Left renal cortex interstitium (tissue), 4 donors: ENCODE data around the gene KCTD6. TPM values are rescaled to one million over a fixed set of nuclear protein-coding genes. Genes with fewer than 3 reads are reported as not detected.
A peak's percentile ranks its signal among the peaks of the same experiment; 100 is the strongest.

Source experiments
- DNase-seq, 4 donors: peaks; one replicate each; pipeline ENCODE4 v3.0.0-alpha.2; 2013; ENCODE audit warnings: low read depth in 4 of 4, low spot score in 2 of 4, missing footprints in 1 of 4
- polyA plus RNA-seq, 4 donors: library from polyadenylated mRNA; unstranded; fragments of 120-200 nt; gene quantifications; one replicate each; pipeline ENCODE4 v1.2.1, GENCODE V29; 2013; ENCODE audit not compliant: insufficient read length in 4 of 4

The KCTD6 gene
- polyA plus RNA-seq: 10 to 100 TPM; 29.1 to 37.1 (median 32.1) TPM

DNA sequence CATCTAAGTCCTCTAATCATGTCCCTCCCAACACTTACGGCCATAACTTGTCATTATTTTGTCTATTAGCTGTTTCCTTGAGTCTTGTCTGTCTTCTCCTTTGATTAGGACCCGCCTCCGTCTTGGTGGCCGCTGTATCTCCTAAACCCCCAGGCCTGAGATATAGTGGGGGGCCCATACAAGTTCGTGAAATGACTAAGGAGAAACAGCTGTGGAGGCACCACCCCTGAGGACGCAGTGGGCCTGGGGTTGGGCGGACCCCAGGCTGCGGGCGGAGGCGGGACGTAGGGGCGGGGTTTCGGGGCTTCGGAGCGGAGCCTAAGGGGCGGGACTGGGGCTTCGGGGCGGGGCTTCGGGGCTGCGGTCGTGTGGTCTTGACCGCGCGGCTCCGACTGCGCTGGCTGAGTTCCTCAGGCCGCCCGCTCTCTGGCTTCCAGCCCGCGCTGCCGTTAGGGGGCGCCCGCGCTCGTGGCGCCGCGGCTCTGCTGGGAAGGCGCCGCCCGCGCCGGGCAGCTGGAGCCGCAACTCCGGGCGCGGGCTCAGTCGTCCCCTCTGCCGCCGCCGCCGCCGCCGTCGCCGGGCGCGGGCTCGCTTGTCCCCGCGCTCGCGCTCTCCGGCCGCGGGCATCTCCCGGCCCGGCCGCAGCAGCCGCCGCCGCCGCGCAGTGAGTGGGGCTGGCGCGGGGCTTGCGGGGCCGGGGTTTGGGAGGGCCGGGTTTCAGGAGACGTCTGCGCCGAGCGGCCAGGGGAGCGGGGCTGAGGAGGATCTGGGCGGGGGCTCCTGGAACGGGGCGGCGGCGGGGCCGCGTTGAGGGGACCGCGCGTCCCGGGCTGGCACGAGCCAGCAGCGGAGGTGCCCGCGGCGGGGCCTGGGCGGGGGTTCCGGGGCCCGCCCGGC lies at the start of gene KCTD6:
Gene KCTD6, plus strand, starts transcription at position 591 of the 897 bp plus-strand sequence. CDS start 6,660 bp downstream, outside the sequence.
- peak; percentile 56 to 93 (median 92) for DNase-seq

DNA sequence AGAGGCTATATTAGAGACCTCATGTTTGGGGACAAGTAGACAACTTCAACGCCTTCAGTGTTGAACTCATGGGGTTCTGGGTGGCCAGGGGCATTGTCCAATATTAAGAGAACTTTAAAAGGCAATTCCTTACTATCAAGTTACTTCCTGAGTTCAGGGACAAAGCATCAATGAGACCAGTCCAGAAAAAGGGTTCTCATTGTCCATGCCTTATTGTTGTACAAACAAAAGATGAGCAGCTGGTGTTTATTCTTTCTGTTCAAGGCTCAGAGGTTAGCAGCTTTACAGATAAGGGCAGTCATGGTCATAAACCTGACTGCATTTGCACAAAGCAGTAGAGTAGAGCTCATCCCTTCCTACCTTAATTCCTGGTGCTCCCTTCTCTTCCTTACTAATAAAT lies 39.7 kb upstream of the KCTD6 start:
- DNase-seq: no peak

DNA sequence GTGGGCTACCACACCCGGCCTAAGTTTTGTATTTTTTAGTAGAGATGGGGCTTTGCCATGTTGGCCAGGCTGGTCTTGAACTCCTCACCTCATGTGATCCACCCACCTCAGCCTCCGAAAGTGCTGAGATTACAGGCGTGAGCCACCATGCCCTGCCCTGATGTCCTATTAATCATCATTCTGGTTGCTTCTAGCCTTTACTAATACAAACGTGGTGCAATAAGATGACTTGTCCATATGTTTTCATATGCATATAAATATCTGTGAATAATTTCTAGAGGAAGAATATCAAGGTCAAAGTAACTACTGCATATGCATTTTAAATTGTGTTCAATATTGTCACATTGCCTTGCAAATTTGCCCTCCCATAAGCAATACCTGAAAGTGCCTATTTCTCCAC lies 32.7 kb upstream of the KCTD6 start:
- no peak for DNase-seq

DNA sequence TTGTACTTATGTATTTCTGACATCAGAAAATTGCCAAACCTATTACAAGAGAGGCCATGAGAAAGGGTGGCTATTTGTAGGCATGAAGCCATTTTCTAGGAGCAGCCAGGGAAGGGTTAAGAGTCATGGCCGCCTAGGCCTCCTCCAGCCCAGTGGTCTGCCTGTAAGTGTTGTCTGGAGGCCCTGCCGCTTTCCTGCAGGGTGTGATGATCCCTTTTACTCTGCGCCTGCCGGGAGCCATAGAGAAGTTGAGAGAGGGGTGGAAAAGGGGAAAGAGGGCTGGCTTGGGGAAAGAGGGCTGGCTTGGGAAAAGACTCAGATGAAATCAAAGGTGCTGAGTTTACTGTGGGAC lies 29.1 kb upstream of the KCTD6 start:
- no peak for DNase-seq

DNA sequence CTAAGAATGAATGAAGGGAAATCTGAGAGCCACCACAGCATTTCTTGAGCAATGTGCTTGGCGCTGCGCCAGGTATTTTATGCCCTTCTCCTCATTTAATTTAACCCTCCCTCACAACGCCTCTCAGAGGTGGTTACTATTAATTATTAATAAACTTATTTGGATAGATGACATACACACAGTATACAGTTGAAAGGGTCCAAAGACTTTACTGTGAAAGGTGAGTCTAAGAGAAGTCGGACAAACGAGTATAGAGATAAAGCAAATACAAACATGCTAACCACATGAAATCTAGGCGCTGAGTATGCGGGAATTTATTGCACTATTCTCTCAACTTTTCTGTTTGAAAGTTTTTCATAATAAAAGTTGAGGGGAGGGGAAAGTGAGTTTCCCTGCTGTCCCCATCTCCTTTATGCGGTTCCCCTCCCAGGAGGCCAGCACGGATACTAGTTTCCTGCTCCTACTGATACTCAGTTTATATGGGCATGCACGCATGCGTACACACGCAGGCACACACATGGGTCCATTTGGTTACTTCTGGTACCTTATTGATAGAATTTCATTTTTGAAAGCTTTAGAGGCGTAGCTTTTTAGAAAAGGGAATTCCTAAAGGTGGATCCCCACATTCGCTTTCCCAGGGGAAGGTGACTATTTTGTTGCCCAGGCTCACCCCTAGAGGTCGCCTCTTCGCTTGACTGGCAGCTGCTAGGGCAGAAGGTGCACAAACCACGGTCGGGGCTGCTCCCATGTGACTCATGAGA lies 28.5 kb upstream of the KCTD6 start:
- peak in 1 of 4 donors; percentile 36 for DNase-seq

DNA sequence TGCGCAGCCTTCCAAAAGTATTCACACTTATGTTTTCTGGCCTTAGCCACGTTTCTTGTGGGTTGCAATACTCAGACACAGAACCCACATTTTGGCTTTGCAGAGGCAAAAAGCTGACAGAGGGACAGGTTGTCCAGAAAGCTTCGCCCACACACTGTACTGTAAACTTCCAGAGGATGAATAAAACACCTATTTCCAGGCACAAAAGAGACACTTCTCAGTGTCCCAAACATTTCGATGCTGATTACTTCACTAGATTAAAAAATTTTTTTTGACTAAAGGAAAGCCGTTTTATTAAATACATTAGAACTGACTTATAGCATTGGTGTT lies 28.0 kb upstream of the KCTD6 start:
- no peak for DNase-seq

DNA sequence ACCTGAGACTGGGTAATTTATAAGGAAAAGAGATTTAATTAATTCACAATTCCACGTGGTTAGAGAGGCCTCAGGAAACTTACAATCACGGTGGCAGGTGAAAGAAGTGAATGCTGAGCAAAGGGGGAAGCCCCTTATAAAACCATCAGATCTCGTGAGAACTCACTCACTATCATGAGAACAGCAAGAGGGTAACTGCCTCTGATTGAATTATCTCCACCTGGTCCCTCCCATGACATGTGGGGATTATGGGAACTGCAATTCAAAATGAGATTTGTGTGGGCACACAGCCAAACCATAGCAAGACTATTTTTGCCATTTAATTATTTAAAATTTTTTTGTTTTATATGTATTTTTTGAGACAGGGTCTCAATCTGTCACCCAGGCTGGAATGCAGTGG lies 27.0 kb upstream of the KCTD6 start:
- no peak for DNase-seq

DNA sequence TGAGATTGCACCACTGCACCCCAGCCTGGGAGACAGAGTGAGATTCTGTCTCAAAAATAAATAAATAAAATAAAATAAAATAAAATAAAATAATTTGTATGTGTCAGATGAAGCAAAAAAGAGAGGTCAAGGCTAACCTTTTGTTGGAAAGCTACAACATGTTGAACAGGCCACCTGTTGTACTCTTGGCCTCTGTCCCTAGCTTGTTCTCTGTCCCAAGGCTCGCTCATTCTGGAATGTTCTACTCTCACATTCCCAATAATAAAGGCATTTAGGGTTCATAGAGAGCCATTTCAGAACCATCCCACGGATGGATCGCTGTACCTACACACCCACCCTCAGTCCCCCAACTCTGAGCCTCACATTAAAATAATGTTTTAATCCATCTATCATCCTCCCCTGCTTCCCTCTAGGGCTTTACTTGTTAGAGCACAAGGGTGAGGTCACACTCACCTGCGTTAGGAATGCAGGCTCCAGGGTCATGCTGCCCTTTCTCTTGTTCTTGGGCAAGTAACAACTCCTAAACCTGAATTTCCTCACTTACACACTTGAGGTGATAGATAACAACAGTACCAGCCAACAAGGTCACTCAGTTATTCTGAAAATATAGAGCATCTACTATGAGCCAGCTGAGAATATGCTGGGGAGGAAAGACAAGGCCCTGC lies 24.9 kb upstream of the KCTD6 start:
- no peak for DNase-seq

DNA sequence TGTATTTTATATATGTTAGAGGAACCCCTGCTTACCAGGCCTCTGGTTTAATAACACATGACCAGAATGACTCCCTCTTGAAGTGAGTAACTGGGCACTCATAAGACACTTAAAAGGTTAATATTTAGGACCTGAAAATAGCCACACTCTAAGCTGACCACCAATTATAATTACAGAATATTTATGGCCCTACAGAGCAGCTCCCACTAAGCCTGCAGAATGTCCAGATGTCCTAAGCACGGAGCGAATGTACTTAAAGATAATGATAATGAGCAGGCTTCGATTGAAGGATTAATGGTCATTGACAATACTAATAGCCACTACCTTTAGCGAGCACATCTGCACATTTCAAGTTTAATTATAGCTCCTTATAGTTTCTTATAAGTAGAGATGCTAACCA lies 22.8 kb upstream of the KCTD6 start:
- DNase-seq: no peak

DNA sequence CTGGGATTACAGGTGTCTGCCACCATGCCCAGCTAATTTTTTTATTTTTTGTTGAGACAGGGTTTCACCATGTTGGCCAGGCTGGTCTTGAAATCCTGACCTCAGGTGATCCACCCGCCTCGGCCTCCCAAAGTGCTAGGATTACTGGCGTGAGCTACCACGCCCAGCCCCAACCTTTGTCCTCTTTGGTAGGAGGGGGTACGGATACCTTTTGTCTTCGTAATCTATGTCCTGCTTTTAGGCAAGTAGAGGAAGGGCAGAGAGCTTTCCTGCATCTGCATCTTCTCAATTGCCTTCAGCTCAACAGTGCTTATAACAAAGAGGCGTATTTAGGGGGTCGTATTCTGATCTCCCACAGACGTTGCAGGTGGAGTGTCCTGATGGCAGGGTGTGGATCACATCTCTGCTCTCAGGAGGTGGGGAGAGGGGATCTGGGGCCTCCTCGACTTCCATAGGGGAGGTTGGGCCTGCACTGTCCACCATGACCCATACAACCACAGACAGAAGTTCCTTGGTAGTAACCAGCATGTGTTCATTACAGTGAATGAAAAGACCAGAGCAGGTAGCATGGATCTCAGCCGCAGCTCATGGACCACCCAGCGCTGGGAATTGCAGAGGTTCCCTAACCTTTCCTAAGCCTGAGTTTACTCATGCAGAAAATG lies 21.4 kb upstream of the KCTD6 start:
- DNase-seq: no peak

DNA sequence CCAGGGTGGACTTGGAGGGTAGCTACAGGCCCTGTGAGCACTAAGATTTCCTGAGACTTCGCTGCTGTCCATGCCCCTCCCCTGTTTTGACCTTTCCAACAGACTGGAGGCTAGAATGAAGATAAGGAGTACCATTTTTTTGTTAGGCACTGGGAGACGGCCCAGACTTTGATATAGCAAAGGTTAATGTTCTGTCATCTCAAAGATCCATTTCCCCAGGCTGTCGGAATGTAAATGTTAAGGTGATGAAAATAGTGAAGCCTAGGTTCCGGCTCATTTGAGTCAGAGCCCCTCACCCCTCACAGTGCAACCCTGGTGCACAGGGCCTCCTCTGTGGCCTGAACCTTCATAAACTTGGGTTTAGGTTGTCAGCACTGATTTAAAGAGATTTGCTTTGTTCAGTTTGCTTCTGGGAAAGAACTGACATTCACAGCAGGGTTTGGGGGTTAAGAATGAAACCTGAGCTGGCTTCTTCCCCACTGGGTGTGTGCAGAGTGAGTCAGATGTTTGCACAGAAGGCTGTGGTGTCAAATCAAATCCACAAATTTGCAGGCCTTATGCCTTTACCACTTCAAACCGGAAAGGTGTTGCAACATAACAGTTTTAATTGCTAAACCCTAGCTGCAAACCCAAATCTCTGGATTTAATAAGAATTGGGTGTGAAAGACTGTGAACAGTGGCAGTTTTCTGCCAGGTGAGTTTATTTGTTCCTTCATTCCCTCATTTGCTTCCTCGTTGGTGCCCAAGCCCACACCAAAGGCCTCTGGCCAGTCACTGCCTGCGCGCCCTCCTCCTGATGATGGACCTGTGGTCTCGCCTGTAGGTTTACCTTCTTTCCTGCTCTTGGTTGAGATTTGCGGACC lies 20.6 kb upstream of the KCTD6 start:
- no peak for DNase-seq

DNA sequence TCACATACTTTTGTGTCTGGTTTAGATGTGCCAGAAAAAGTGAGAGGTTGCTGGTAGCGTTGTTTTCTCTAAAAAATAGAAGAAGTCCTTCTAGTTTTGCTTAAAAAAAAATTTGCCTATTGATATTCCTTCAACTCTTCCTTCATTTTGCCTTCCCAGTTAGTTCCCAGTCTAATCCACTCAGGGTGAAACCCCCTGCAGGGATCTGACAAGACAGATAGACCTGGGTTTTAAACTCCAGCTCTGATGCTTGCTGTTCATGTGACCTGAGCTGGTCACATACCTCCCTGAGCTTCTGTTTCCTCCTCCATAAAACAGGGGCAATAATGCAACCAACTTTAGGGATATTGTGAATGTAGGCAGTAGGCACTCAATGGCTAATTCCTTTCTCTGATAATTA lies 18.6 kb upstream of the KCTD6 start:
- DNase-seq: no peak

DNA sequence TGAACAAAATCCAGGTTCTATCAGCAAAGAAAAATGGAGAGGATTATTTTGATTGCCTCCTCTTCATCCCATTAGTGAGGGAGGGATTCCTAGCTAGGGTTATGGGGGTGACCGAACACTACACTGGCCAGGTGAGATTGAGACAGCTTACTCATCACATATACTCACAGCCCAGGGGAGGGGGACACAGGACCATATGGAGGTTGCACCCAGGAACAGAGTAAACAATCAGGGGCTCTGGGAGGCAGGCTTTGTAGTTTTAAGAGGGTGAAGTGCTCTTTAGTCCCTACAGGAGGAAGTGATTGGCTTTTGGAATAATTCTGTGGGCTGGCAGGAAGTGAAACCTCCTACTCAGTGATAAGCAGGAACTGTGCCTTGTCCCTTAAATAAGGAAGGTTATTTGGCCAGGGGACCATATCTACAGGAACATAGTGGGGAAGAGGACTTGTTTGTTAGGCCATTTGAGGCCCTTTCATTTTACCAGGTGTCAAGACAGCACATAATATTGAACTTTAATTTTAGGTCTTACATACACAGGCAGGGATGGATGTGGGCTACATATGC lies 17.5 kb upstream of the KCTD6 start:
- DNase-seq: no peak

DNA sequence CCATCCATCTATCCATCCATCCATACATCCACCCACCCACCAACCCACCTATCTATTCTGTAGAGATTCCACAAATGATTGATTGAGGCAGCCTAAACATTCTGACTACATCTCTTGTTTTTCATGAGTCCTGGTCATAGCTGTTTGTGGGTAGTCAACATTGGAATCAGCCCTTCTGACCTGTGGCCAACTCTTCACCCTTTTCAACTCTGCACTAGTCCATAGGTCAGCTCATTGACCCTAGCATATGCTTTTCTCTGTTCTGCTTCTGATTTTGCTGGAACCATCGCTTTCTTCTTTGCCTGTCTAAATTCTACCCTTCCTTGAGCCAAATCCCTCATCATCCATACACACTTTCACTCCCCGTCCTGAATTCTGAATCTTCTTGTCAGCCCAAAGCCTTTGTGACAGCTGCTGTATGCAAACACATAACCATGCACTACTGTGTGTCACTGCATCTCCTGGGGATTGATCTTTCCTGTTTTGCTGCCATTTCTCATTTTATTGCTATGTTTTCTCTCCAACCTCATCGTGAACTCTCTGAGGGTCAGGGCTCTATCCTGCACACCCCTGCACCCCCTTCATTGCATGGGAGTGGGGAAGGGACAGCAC lies 16.8 kb upstream of the KCTD6 start:
- DNase-seq: no peak

DNA sequence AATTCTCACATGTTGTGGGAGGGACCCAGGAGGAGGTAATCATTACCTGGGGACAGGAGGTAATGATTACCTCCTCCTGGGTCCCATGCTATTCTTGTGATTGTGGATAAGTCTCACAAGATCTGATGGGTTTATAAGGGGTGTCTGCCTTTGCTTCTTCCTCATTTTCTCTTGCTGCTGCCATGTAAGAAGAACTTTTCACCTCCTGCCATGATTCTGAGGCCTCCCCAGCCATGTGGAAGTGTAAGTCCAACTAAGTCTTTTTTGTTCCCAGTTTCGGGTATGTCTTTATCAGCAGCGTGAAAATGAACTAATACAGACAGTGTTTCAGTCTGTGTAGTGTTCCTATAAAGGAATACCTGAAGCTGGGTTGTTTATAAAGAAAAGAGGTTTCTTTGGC lies 13.1 kb upstream of the KCTD6 start:
- DNase-seq: no peak

DNA sequence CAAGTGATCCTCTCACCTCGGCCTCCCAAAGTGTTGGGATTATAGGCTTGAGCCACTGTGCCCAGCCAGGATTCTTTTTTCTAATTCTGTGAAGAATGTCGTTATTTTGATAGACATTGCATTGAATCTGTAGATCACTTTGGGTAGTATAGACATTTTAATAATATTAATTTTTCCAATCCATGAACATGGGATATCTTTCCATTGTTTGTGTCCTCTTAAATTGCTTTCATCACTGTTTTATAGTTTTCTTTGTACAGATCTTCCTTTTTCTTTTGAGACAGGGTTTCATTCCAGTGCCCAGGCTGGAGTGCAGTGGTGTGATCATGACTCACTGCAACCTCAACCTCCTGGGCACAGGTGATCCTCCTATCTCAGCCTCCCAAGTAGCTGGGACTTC lies 11.6 kb upstream of the KCTD6 start:
- DNase-seq: no peak

DNA sequence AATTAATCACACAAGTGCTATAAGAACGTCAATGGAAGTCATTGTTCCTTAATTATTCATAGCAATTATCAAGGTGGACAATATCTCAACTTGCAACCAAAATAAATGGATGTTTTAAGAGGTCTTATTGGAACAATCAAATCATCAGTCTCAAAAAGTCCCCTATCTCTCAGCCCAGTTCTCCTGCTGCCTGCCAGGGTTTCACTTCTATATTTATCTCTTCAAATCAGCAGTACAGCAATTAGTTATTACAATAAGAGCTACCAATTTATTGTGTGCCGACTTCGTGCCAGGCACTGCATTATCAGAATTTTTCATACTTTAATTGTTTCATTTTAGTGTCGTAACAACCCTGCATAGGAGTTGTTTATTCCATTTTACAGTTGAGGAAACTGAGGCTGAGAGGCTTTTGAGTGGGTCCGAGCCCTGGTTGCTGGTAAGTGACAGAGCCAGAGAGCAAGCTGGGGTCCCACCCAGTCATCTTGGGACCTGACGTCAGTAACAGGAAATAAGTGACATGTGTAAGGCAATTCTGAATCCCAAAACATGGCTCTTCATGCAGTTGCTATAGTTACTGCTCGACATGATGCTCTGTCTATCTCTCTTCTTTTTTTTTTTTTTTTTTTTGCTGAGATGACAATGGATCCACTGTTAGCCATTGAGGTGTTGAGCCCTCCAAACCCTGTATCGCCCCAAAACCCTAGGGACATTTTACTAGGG lies 8.8 kb upstream of the KCTD6 start:
- no peak for DNase-seq

DNA sequence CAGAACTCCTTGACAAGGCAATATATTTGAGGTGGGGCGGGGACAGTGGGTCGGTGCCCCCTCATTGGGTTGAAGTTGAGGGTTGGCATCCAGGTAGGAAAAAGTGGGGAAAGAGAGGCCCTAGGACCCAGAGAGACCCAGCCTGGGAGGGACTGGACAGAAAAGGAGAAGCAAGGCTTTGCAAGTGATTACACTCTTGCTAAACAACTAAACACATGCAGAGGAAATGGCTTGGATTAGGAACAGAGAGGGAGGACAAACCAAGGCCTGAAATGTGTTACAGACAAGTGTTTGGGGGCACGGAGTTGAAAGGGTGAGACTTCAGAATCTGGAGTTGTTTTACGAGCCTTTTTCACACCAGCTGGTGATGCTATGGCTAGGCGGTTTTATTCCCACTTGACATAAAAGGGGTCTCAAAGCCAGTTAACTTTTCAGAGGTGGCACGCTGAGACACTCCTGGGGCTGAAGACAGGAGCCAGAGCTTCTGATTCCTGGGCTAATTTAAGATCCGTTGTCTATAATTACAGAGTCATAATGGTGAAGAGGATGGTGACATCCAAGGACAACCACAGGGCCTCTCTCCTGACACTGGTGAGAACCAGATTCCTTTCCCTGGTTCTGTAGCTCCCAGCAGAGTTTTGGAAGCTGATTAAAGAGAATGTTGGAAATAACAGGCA lies 7.7 kb upstream of the KCTD6 start:
- no peak for DNase-seq
